Gastrocnemius medialis (tissue), 4 donors: Measurements from ENCODE around the gene POLD2. TPM values are rescaled to one million over a fixed set of nuclear protein-coding genes. Genes with fewer than 3 reads are reported as not detected.
A peak's percentile ranks its signal among the peaks of the same experiment; 100 is the strongest.

Experiments
- ATAC-seq, 2 donors: fragments of 150-250 bp; one replicate each; pipeline ENCODE4 v1.9.1; 2016
- DNase-seq, 2 donors: peaks; one replicate each; pipeline ENCODE4 v3.0.0-alpha.2; 2019
- H3K27ac ChIP-seq, 4 donors: fragments of 200-600 bp; sonication (generic); 1 replicate in 1 of 4; 2 replicates in 3 of 4; pipeline ENCODE4 v1.5.1; 2016 to 2018; ENCODE audit warnings: mild to moderate bottlenecking in 2 of 4, moderate library complexity in 1 of 4
- H3K27me3 ChIP-seq, 3 donors: fragments of 200-600 bp; sonication (generic) in 2 of 3; 1 replicate in 1 of 3; 2 replicates in 2 of 3; pipeline versions ENCODE4 v1.5.1 to v1.6.0; 2016 to 2019; ENCODE audit warnings: mild to moderate bottlenecking in 1 of 3, moderate library complexity in 1 of 3
- H3K36me3 ChIP-seq, 2 donors: fragments of 200-600 bp; sonication (generic) in 1 of 2; one replicate each; pipeline ENCODE4 v1.5.1; 2017 to 2018
- H3K4me1 ChIP-seq, 2 donors: fragments of 200-600 bp; sonication (generic) in 1 of 2; one replicate each; pipeline ENCODE4 v1.5.1; 2016 to 2017; ENCODE audit warnings: mild to moderate bottlenecking in 2 of 2
- H3K4me3 ChIP-seq, 4 donors: fragments of 200-600 bp; sonication (generic) in 3 of 4; 1 replicate in 1 of 4; 2 replicates in 3 of 4; pipeline ENCODE4 v1.5.1; 2016 to 2019; ENCODE audit warnings: mild to moderate bottlenecking in 2 of 4
- H3K9me3 ChIP-seq, 3 donors: fragments of 200-600 bp; sonication (generic) in 2 of 3; 1 replicate in 1 of 3; 2 replicates in 2 of 3; pipeline ENCODE4 v1.5.1; 2016 to 2019
- CTCF ChIP-seq, 5 experiments: fragments of 450-650 bp in 3 of 5; fragments of 200-600 bp in 2 of 5; sonication (generic) in 2 of 5; IDR thresholded peaks in 4 of 5; conservative IDR thresholded peaks in 1 of 5; 1 replicate in 4 of 5; 2 replicates in 1 of 5; pipeline ENCODE4 v1.5.1; 2016 to 2019; ENCODE audit warnings: antibody characterized with exemption in 5 of 5, mild to moderate bottlenecking in 3 of 5, moderate library complexity in 3 of 5
- POLR2A ChIP-seq, 2 donors: fragments of 450-650 bp; IDR thresholded peaks; one replicate each; pipeline ENCODE4 v1.6.1; 2017; ENCODE audit warnings: antibody characterized with exemption in 2 of 2, mild to moderate bottlenecking in 2 of 2, moderate library complexity in 2 of 2
- in situ Hi-C, 4 donors: fragments of 200-750 bp; cut with MboI; loops; one replicate each; pipeline versions ENCODE4 v1.15.0 to v1.8.0; 2017; ENCODE audit warnings: low sequenced_read_pairs in 4 of 4
- intact Hi-C: fragments of 100-400 bp; cut with DNase I; formaldehyde crosslinking; loops from one replicate; pipeline ENCODE4 v1.15.1; 2023; ENCODE audit warnings: low total_unique reads
- total RNA-seq, 4 donors: library from RNA; depleted of rRNA; stranded (reverse); fragments of >200 nt; gene quantifications; one replicate each; pipeline versions ENCODE4 v1.1.0 to v1.2.3, GENCODE V29; 2016

POLD2 gene
- total RNA-seq, 4 donors from 2014 or later: 69.4 to 93.0 (median 77.7) TPM

- Histone ChIP-seq H3K27me3 (no peaks in the 10 kb centered on the region), H3K36me3 (peaks cover 0 to 22% of the 10 kb centered on the region in 2 donors), H3K4me3 (peak overlapping the region; percentile 60 to 98 (median 83)), H3K27ac (peak overlapping the region; percentile 90 to 96 (median 94)), H3K4me1 (peaks cover 40 to 41% of the 10 kb centered on the region in 2 donors), H3K9me3 (no peaks in the 10 kb centered on the region)
- intact Hi-C loops (loop anchor here (1.0 to 5.0 kb wide), 6 partner anchors 18 to 500 kb away; partner anchors contain the start of genes PGAM2, POLD2, TMED4 and YKT6), in situ Hi-C loops (no loop called here)
- DNase-seq (peak; percentile 99), ATAC-seq (peak; percentile 89 to 92)
- TF ChIP-seq POLR2A (IDR thresholded peaks at IDR 0.05) (peak; percentile 63 to 80), CTCF (IDR thresholded peaks at IDR 0.05 in 4 of 5, conservative IDR thresholded peaks at IDR 0.05 in 1 of 5) (no peak)
These were observed 40.7 kb downstream of the POLD2 start for GRCh38 chr7:44082541-44083207.

GRCh38 chr7:44081266-44081748, 42.0 kb downstream of the POLD2 start:
- ATAC-seq (no peak), DNase-seq (no peak)
- TF ChIP-seq CTCF (IDR thresholded peaks at IDR 0.05 in 4 of 5, conservative IDR thresholded peaks at IDR 0.05 in 1 of 5) (no peak), POLR2A (IDR thresholded peaks at IDR 0.05) (no peak)
- peak overlapping the region; percentile 80 to 98 (median 92) for H3K4me3 ChIP-seq
- in situ Hi-C loops (no loop called here), intact Hi-C loops (loop anchor here (5.0 kb wide), 1 partner anchor 241 kb away; no protein-coding TSS in a partner anchor)
- H3K27me3 ChIP-seq: no peaks in the 10 kb centered on the region
- no peaks in the 10 kb centered on the region for H3K9me3 ChIP-seq
- peak overlapping the region; percentile 90 to 96 (median 94) for H3K27ac ChIP-seq
- peaks cover 0 to 35% of the 10 kb centered on the region in 2 donors for H3K36me3 ChIP-seq
- peaks cover 37 to 44% of the 10 kb centered on the region in 2 donors for H3K4me1 ChIP-seq

GRCh38 chr7:44080686-44081265, 42.6 kb downstream of the POLD2 start:
- ATAC-seq: no peak
- Histone ChIP-seq H3K9me3 (no peaks in the 10 kb centered on the region), H3K36me3 (peaks cover 0 to 40% of the 10 kb centered on the region in 2 donors), H3K4me1 (peaks cover 37 to 44% of the 10 kb centered on the region in 2 donors), H3K27me3 (no peaks in the 10 kb centered on the region), H3K4me3 (peak overlapping the region in 2 of 4 donors; percentile 80 to 97), H3K27ac (peak overlapping the region; percentile 90 to 96 (median 94))
- TF ChIP-seq CTCF (IDR thresholded peaks at IDR 0.05 in 4 of 5, conservative IDR thresholded peaks at IDR 0.05 in 1 of 5) (no peak), POLR2A (IDR thresholded peaks at IDR 0.05) (no peak)
- peak in 1 of 2 donors; percentile 29 for DNase-seq
- in situ Hi-C loops: no loop called here
- intact Hi-C loops: loop anchor here (5.0 kb wide), 1 partner anchor 242 kb away; no protein-coding TSS in a partner anchor

GRCh38 chr7:44080118-44080517, 43.2 kb downstream of the POLD2 start:
- in situ Hi-C loops: no loop called here
- no peak for ATAC-seq
- DNase-seq: peak in 1 of 2 donors; percentile 33
- H3K27ac ChIP-seq: peak overlapping the region; percentile 90 to 96 (median 94)
- intact Hi-C loops: loop anchor here (5.0 kb wide), 1 partner anchor 242 kb away; no protein-coding TSS in a partner anchor
- H3K9me3 ChIP-seq: no peaks in the 10 kb centered on the region
- H3K4me1 ChIP-seq: peaks cover 37 to 44% of the 10 kb centered on the region in 2 donors
- TF ChIP-seq CTCF (IDR thresholded peaks at IDR 0.05 in 4 of 5, conservative IDR thresholded peaks at IDR 0.05 in 1 of 5) (no peak), POLR2A (IDR thresholded peaks at IDR 0.05) (no peak)
- no peaks in the 10 kb centered on the region for H3K27me3 ChIP-seq
- no peak overlapping the region for H3K4me3 ChIP-seq
- H3K36me3 ChIP-seq: peaks cover 0 to 44% of the 10 kb centered on the region in 2 donors
